DMS153 treated with DMSO at 0.1 percent for 48 hours (cell line): Measurements from ENCODE around the gene GEMIN2.
"Not testable (repeated sequence)": the region's sequence is repeated elsewhere in the genome, so short reads cannot be mapped to it uniquely, and the experiment has no call there.

Experiments
- DNase-seq: peaks from one replicate; lab custom pipeline; 2025; ENCODE audit not compliant: unreplicated experiment; lab: John Stamatoyannopoulos, UW

The GEMIN2 gene

DNA sequence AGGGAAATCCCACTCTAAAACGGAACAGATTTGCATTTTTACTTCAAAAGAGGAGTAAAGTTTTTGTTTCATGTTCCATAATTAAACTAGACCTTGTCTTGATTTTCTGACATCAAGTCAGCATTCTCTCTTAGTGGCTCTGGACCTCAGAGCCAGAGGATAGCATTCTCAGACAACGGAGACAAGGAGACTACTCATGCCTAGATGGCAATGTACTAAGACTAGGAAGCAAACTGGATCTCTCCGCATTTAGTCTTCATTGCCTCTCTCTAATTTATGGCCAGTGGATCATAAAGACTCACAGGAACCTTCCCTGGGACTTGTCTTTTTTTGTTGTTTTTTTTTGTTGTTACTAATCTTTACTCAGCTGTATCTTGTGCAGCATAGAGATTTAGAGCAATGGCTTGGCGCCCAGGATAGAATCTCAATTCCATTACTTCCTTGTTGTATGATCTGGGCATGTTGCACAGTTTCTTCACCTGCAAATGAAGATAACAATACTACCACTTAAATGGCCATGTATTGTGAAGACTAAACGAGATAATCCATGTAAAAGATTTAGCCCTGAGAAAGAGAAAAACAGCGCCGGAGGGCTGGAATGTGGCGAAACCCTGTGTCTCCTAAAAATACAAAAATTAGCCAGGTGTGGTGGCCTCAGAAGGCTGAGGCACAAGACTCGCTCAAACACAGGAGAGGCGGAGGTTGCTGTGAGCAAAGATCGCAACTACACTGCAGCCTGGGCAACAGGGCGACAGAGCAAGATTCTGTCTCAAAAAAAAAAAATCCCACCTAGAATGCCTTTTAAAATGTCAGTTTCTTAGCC, 4.0 kb upstream of the GEMIN2 start:
- no peak for DNase-seq

DNA sequence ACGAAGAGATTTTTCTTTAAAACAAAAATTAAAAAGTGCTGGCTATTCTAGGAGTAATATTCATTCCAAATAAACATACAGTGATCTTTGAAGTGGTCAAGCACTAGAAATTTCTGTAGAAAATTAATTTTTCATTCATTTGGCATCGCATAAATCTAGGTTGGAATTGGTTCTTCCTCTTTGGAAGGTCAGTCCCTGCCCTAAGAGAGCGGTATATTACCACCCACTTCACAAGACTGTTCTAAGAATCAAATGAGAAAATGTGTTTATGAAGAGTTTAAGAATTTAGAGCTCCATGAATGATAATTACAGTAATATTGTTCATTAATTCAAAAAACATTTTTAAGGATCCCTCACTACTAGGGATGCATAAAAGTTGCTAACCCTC, 444 bp upstream of the GEMIN2 start:
- no peak for DNase-seq

DNA sequence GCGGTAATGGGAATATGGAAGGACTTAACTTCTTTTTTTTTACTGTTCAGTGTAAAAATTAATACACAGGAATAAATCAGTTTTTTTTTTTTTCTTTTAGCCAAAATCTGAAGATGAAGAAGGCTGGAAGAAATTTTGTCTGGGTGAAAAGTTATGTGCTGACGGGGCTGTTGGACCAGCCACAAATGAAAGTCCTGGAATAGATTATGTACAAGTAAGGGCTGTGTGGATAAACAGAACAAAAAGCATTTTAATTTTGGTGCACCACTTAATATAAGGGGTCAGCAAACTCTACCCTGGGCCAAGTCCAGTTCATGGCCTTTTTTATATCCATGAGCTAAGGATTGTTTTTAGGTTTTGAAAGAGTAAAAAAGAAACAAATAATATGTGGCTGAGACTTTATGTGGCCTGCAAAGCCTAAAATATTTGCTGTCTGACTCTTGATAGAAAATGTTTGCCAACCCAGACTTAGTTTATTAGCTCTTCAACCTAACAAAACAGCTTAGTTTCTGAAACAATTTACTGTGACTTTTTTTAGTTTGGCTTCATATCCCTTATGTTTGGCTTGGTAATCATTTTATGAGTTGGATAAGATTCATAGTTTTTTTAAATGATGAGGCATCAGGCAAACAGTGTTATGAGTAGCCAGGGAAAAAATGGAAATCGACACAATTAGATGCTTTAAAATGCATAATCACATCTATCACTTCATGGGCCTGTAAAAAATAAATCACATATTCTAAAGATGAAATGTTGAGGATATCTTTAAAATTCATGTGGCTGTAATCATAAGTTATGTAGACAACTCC, 8.4 kb downstream of the GEMIN2 start:
- DNase-seq: no peak

DNA sequence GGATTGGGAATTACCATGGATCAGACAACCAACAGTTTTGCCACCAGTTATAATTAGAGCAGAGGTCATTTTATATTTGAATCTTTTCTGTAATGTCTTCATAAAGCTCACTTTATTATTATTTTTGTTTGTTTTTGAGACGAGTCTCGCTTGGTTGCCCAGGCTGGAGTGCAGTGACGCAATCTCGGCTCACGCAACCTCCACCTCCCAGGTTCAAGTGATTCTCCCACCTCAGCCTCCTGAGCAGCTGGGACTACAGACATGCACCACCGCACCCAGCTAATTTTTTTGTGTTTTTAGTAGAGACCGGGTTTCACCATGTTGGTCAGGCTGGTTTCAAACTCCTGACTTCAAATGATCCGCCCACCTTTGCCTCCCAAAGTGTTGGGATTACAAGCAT, 23.7 kb downstream of the GEMIN2 start:
- not testable (repeated sequence) for DNase-seq

DNA sequence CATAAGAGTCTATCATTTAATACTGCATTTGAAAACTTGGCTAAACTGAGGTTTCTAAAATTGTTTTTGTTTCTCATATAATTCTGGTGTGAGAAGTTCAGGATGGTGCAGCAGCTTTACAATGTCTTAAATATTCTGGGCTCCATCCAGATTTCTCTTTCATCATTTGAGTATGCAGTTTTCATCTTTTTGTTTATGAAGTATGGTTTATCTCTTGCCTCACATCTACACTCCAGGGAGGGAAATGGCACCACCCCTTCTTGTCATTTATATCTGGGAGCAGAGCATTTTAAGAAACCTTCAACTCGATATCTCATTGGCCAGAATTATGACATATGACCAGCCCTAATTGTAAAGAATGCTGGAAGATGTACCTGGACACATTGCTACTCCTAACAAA, 24.3 kb downstream of the GEMIN2 start:
- no peak for DNase-seq

DNA sequence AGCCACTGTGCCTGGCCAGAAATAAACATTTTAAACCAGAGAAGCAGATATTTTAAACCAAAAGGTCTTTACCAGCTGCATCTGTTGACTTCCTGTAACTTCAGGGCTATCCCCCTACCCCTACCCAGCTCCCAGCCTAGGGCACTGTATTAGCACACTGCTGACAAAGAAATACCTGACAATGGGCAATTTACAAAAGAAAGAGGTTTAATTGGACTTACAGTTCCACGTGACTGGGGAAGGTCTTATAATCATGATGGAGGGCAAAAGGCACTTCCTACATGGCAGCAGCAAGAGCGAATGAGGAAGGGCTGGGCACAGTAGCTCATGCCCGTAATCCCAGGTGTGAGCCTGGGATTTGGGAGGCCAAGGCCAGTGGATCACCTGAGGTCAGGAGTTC, 26.0 kb downstream of the GEMIN2 start:
- DNase-seq: no peak

DNA sequence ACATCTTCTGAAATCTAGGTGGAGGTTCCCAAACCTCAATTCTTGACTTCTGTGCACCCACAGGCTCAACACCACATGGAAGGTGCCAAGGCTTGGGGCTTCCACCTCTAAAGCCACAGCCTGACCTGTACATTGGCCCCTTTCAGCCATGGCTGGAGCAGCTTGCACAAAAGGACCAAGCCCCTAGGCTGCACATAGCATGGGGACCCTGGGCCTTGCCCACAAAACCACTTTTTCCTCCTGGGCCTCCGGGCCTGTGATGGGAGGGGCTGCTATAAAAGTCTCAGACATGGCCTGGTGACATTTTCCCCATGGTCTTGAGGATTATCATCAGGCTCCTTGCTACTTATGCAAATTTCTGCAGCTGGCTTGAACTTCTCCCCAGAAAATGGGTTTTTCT, 27.5 kb downstream of the GEMIN2 start:
- not testable (repeated sequence) for DNase-seq

DNA sequence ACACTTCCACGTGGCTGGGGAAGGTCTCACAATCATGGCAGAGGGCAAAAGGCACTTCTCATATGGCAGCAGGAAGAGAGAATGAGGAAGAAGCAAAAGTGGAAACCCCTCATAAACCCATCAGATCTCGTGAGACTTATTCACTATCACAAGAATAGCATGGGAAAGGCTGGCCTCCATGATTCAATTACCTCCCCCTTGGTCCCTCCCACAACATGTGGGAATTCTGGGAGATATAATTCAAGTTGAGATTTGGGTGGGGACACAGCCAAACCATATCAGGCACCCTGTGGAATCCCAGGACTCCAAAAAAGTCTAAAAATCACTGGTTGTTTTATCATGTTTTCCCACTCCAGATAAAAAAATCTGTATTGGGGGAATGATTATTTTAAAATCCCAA, 29.1 kb downstream of the GEMIN2 start:
- DNase-seq: not testable (repeated sequence)

DNA sequence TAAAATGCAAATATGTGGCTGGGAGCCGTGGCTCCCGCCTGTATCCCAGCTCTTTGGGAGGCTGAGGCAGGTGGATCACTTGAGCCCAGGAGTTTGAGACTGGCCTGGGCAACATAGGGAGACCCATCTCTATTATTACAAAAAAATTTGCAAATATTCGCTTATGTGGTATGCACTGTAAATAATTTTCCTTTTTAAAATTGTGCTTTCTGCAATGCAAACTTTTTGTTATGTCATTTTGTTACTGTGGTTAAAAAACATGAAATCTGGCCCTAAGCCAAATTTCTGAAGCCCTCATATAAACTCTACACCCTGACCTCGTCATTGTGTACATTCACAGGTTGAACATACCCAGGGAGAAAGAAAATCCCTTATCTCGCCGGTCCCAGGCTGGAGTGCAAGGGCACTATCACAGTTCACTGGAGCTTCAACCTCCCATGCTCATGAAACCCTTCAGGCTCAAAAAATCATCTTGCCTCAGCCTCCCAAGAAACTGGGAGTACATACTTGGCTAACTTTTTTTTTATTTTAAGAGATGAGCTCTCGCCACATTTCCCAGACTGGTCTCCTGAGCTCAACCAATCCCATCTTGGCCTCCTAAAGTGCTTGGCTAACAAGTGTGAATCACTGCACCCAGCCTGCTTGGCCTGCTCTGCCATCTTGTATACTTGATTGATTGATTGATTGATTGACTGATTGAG, 31.3 kb downstream of the GEMIN2 start:
- DNase-seq: no peak

DNA sequence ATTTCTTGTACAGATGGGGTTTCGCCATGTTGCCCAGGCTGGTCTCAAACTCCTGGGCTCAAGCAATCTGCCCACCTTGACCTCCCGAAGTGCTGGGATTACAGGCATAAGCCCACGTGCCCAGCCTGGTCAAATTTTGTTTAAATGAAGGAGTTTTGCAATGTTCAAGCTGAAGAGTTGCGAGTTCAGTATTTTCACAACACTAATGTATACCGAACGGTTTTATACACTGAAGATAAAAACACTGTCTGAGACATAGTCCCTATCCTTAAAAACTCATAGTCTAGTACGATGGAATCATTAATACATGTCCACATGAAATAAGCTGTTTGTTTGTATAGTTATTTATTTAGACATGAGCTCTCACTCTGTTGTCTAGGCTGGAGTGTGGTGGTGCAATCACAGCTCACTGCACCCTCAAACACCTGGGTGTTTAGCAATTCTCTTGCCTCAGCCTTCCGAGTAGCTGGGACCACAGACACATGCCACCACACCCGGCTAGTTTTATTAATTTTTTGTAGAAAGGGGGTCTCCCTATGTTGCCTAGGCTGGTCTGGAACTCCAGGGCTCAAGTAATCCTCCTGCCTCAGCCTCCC, 40.6 kb downstream of the GEMIN2 start:
- DNase-seq: no peak

DNA sequence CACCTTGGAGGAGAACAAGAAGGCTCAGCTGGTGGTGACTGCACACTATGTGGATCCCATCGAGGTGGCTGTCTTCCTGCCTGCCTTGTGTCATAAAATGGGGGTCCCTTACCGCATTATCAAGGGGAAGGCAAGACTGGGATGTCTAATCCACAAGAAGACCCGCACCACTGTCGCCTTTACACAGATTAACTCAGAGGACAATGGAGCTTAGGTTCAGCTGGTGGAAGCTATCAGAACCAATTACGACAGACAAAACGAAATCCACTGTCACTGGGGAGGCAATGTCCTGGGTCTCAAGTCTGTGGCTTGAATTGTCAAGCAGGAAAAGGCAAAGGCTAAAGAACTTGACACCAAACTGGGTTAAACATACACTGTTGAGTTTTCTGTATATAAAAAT, 43.4 kb downstream of the GEMIN2 start:
- DNase-seq: no peak

DNA sequence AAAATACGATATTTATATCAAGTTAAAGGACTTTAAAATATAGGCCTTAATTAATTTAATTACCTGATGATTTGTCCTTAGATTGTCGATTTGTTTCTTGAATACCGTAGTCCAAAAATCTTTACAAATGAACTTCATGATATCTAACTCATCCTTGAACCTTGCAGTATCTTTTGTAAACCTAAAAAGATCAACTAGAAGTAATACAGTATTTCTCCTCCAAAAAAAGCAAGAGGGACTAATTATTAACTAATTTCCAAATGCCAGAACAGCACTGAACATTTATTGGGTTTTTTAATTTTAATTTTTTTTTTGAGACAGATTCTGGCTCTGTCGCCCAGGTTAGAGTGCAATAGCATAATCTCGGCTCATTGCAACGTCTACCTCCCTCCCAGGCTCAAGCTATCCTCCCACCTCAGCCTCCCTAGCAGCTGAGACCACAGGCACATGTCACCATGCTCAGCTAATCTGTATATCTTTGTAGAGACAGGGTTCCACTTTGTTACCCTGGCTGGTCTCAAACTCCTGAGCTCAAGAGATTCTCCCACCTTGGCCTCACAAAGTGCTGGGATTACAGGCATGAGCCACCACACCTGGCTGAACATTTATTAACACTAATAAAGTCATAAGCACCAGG, 44.2 kb downstream of the GEMIN2 start:
- no peak for DNase-seq

DNA sequence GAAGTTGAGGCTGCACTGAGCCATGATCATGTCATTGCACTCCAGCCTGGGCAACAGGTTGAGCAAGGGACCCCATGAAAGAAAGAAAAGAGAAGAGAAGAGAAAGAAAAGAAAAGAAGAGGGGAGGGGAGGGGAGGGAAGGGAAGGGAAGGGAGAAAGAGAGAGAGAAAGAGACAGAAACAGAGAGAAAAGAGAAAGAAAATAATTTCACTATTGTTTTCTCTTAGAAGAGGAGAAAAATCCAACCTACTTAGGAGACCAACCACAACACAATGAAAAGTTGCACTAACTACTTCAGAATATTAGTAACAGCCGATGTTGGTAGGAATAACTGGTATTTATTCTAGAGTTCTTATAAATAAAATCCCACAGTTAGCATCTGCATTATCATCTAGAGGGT, 46.4 kb downstream of the GEMIN2 start:
- DNase-seq: no peak

DNA sequence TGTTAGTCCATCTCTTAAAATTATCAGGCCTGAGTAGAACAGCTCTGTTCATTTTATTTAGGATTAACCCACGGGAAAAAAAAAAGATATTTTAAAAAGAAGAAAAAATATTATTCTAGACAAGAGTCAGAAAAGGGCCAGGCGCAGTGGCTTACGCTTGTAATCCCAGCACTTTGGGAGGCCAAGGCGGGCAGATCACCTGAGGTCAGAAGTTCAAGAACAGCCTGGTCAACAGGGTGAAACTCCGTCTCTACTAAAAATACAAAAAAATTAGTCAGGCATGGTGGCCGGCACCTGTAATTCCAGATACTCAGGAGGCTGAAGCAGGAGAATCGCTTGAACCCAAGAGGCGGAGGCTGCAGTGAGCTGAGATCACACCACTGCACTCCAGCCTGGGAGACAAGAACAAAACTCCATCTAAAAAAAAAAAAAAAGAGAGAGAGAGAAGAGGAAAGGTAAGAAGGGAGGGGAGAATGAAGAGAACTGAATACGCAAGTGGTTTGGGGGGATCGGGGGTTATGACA, 53.7 kb downstream of the GEMIN2 start:
- not testable (repeated sequence) for DNase-seq

DNA sequence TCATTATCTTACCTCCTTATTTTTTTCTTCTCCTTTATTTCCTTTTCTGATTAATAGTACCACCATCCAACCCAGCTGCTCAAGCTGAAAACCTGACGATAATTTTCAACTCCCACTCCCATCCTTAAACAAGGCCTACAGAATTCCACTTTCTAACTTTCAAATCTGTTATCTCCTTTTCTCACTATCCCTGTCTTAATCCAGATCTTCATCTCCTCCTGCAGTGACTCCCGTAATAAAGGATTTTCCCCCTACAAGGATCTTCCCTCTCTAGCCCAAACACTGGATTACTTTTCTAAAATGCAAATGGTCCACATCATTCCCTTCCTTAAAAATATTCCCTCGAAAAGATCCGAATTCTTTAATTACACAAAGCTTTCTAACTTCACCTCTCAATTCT, 54.5 kb downstream of the GEMIN2 start:
- no peak for DNase-seq

DNA sequence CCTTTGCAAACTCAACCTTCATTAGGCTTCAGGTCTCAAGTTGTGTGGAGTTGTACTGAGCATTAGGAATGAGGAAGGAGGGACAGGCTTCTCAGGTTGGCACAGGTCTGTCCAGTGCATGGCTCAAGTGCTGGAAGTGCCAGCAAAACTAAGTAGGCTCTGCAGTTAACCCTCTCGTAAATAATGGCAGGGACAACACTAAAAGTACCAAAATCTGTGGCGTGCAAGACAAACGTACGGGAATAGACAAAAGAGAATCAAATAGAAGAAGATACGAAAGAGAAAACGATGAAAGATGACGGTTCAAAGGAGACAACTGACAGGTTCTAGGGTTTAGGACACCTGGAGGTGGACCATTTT, 55.4 kb downstream of the GEMIN2 start:
- DNase-seq: no peak

DNA sequence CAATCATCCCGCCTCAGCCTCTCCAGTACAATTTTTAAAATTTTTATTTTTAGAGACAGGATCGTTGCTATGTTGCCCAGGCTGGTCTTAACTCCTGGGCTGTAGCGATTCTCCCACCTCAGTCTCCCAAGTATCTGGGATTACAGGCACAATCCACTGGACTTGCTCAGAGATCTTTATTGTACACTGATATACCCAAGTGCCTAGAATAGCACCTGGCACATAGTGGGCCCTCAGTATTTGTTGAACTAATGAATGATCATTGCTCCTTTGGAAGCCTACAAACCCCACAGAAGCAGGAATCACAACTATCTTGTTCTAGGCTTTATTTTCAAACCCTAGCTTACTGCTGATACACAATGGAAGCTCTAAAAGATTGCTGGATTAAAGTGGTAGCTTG, 59.1 kb downstream of the GEMIN2 start:
- DNase-seq: no peak

DNA sequence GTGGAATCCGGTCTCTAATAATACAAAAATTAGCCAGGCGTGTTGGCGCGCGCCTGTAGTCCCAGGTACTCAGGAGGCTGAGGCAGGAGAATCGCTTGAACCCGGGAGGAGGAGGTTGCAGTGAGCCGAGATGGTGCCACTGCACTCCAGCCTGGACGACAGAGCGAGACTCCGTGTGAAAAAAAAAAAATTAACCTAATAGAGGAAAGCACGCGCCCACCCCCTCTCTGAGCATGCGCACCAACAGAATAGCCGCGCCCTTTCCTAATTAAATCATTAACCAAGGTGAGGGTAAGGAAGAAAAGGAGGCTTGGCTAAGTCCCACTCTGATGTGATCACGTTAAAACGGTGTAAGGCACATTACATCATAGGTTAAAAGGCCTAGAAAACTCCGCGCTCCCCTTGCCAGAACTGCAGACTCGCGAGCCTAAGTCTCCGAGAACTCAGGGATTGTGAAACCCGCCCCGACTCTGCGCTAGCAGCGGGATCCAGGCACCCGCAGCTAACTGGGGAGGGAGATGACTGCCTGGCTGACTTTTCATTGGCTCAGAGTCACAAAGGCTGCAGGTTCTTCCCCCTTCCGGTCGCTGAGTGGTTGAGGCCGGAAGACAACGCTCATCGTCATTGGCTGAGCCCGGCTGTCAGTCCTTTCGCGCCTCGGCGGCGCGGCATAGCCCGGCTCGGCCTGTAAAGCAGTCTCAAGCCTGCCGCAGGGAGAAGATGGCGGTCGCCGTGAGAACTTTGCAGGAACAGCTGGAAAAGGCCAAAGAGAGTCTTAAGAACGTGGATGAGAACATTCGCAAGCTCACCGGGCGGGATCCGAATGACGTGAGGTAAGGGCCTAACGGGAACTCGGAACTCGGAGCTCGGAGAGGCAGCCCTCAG, 60.7 kb downstream of the GEMIN2 start, which contains the start of gene PNN:
Gene PNN (plus strand): TSS at position 695 of the 885 bp plus-strand sequence. CDS start 26 bp downstream, at position 721.
- peak; percentile 96 for DNase-seq

DNA sequence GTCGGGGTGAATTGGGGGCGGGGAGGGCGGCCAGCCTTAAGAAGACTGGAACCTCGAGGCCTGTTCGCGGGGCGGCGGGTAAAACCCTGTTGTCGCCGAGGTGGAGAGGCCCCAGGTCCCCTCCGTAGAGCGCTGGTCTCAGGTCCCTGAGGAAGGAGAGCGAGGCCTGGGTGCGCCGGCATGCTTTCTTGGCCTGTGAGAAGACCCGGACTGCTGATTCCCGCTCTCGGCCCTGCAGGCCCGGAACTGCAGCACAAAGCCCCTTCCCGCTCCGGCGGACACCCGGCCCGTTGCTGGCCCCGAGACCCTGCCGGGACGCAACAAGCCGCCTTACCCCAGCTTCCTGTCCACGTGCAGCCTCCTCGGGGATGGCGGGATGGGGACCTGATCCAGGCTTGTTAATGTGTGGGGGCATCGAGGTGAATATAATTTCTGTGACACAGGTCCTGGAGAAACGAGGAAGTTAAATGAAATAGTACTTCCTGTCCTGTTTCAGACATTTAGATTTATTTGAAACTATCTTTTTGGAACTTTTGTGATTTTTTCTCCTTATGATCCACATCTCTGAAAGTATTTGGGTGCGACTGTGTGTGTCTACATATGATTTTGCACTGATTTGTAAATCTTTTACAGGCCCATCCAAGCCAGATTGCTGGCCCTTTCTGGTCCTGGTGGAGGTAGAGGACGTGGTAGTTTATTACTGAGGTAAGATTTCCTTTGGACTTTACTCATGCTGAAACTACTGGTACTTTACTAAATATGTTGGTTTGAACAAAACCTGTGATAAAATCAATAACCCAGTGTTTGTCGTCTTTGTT, 61.5 kb downstream of the GEMIN2 start:
- DNase-seq: no peak
